ENCODE results near the gene NDFIP1.

The NDFIP1 gene

DNA sequence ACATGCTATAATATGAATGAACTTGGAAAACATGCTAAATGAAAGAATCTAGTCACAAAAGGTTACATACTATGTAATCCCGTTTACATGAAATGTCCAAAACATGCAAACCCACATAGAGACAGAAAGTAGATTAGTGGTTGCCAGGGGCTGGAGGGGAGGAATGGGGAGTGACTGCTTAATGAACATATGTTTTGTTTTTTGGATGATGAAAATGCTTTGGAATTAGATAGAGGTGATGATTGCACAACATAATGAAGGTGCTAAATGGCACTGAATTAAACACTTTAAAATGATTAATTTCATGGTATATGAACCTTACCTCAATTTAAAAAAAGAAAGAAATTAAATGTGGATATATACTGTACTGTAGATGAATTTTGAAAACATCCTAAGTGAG lies 17.6 kb upstream of the NDFIP1 start:
- DNase-seq (ENCODE audit: low read depth in 2 of 3, low spot score in 1 of 3) = no peak

DNA sequence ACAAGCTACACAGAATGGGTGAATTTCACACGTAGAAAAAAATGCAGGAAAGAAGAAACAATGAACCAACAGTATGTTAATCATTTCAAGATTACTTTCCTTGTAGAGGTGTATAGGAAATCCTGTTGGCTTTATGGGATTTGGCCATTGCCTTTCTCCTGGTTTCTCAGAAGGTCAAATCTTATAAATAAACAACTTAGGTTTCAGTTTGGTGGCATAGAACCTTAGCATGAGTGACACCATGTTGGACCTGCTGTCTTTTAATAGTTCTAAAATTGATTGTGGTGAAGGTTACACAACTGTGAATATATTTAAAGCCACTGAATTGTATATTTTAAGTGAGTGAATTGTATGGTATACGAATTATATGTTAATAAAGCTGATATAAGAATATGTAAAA lies 16.7 kb upstream of the NDFIP1 start:
- DNase-seq (ENCODE audit: low read depth in 2 of 3, low spot score in 1 of 3) = no peak

- DNase-seq (ENCODE audit: low read depth in 2 of 3, low spot score in 1 of 3) = peak; percentile 59 to 76 (median 75)
Observed at GRCh38 chr5:142095035-142095434, 13.5 kb upstream of the NDFIP1 start.

GRCh38 chr5:142095651-142096330 lies 12.8 kb upstream of the NDFIP1 start:
- DNase-seq (ENCODE audit: low read depth in 2 of 3, low spot score in 1 of 3) = peak; percentile 75 to 83 (median 77)

DNA sequence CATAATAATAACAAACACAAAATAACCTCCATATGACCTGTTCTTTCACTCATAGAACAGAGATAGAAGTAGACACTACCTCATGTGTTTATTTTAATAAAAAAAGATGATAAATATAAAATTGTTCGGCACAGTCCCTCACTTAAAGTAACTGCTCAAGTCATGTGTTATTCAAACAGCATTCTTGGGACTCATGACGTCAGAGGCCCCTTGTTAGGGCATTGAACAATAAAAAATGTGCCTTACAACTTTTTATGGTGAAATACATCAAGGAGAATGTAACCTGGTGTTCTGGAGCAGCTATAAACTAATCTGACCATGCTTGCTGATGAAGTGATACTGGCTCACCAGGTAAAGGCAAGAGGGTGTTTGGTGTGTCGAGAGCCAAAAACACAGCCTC lies 12.2 kb upstream of the NDFIP1 start:
- DNase-seq (ENCODE audit: low read depth in 2 of 3, low spot score in 1 of 3) = no peak

DNA sequence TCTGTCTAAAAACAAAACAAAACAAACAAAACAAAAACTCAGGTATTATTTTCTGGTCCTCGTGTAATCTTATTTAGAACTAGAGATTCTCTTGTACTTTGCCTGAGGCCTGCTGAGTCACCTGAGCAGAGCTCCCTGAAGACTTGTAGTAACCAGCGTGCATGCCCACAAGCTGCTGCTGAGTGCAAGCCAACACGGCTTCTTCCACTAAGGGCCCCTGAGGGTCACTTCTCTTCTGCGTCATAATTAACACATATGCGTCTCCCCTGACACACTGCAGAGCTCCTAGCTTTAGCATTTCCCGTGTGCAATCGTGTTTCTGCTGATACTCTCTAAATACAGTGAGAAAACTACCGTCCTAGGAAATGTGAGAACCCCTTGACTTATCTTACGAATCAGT lies 10.9 kb upstream of the NDFIP1 start:
- peak in 1 of 3 donors; percentile 17 for DNase-seq (ENCODE audit: low read depth in 2 of 3, low spot score in 1 of 3)

DNA sequence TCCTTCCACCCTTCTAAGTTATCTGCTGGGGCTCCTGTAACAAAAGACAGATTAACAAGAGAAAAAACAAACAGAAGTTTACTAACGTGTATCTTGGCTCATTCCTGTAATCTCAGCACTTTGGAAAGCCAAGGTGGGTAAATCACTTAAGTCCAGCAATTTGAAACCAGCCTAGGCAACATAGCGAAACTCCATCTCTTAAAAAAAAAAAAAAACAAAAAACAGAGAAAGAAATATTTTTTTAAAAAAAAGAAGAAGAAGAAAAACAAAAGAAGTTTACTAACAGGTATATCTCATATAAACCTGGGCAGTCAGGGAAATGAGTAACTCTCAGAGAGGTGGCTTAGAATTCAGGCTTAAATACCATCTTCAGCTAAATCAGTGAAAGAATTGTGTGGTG lies 10.3 kb upstream of the NDFIP1 start:
- DNase-seq (ENCODE audit: low read depth in 2 of 3, low spot score in 1 of 3) = no peak

- DNase-seq (ENCODE audit: low read depth in 2 of 3, low spot score in 1 of 3) = no peak
Observed at GRCh38 chr5:142098931-142099330, 9.6 kb upstream of the NDFIP1 start.

GRCh38 chr5:142100307-142100706 lies 8.3 kb upstream of the NDFIP1 start:
- no peak for DNase-seq (ENCODE audit: low read depth in 2 of 3, low spot score in 1 of 3)

GRCh38 chr5:142102980-142103740 lies 5.4 kb upstream of the NDFIP1 start:
- DNase-seq (ENCODE audit: low read depth in 2 of 3, low spot score in 1 of 3) = no peak

DNA sequence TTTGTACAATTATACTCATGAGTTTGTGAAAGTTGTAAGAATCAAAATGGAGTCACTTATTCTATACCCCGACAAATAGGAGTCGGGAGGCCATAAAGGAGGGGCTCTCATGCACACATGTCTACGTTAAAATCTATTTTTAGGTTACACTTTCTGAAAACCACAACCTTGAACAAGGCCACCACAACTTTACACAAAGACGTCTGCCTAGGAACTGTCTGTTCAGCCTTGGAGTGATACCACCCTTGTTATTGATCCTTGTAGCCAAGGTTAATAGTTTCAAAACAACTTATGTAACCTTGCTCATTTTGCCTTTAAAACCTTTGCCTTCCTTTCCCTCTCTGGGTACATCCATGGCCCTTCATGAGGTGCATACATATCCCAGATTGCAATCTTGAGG lies 4.1 kb upstream of the NDFIP1 start:
- DNase-seq (ENCODE audit: low read depth in 2 of 3, low spot score in 1 of 3) = no peak

- DNase-seq (ENCODE audit: low read depth in 2 of 3, low spot score in 1 of 3) = no peak
Observed at GRCh38 chr5:142106061-142106460, 2.5 kb upstream of the NDFIP1 start.

- DNase-seq (ENCODE audit: low read depth in 2 of 3, low spot score in 1 of 3) = no peak
Observed at GRCh38 chr5:142107036-142107735, 1.4 kb upstream of the NDFIP1 start.

GRCh38 chr5:142107736-142108431 lies 695 bp upstream of the NDFIP1 start:
- no peak for DNase-seq (ENCODE audit: low read depth in 2 of 3, low spot score in 1 of 3)

GRCh38 chr5:142109331-142110045 lies 909 bp downstream of the NDFIP1 start:
- peak in 1 of 3 donors; percentile 38 for DNase-seq (ENCODE audit: low read depth in 2 of 3, low spot score in 1 of 3)

GRCh38 chr5:142110046-142110531 lies 1.5 kb downstream of the NDFIP1 start:
- no peak for DNase-seq (ENCODE audit: low read depth in 2 of 3, low spot score in 1 of 3)

DNA sequence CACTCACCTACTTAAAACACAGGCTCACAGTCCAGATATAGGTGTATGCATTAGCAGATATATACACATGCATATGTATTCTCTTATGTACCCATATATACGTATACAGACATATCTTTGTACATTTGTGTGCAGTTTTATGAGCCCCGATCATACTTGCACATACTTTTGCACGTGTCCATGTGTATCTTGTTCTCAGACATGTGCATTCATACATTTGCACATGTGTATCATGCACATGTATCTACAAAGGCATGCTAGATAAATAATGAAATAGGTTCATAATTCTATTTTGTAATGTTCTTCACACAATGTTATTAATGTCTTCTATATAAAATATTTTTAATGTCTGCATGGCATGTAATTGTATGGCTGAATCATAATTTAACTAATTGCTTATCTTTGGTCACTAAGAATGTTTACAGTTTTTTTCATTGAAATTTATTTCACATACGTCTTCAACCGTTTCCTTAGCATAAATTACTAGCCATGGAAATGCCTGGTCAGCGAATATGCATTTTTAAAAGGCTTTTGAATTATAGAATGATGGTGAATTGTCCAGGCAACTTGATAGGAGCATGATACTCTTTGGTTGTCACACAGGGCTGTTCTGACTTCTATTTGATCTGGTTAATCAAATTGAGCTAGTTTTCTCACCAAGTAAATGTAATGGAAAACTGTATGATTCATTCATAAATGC lies 2.6 kb downstream of the NDFIP1 start:
- DNase-seq (ENCODE audit: low read depth in 2 of 3, low spot score in 1 of 3) = no peak

DNA sequence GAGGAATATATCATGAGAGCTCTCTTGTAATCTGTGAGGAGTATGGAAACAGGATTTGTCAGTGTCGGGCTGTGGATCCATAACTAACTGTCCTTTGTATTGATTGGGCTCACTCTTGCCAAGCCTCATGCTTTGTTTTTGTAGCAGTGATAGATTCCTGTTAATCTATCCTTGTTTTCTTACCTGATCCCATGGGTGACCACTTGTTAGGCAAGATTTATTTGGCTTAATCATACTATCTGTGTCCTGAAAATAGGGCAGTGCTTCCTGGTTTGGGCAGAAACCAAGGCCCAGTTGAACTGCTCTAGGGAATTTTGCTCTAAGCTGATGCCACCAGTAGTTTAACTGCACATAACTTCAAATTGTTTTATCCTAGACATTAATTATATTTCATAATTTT lies 6.1 kb downstream of the NDFIP1 start:
- DNase-seq (ENCODE audit: low read depth in 2 of 3, low spot score in 1 of 3) = no peak

DNA sequence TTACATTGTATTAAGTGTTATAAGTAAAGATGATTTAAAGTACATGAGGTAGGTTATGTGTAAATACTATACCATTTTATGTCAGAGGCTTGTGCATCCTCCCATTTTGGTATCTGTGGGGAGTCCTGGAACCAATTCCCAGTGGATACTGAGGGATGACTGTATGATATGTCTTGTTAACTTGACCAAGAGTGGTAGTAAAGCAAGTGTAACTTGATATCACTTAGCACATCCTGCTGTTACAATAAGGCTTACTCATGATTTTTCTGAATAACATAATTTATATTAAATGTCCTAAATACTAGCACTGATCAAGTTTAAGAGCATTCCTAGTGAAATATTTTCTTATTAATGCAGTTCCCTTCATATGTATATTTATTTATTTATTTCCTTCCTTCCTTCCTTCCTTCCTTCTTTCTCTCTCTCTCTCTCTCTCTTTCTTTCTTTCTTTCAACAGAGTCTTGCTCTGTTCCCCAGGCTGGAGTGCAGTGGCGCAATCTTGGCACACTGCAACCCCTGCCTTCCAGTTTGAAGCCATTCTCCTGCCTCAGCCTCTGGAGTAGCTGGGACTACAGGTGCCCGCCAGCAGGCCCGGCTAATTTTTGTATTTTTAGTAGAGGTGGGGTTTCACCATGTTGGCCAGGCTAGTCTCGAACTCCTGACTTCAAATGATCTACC lies 7.5 kb downstream of the NDFIP1 start:
- DNase-seq (ENCODE audit: low read depth in 2 of 3, low spot score in 1 of 3) = no peak
